ENCODE measurements around the gene KRT34.
"Not testable (repeated sequence)": the region's sequence is repeated elsewhere in the genome, so short reads cannot be mapped to it uniquely, and the experiment has no call there.

The KRT34 gene

DNA sequence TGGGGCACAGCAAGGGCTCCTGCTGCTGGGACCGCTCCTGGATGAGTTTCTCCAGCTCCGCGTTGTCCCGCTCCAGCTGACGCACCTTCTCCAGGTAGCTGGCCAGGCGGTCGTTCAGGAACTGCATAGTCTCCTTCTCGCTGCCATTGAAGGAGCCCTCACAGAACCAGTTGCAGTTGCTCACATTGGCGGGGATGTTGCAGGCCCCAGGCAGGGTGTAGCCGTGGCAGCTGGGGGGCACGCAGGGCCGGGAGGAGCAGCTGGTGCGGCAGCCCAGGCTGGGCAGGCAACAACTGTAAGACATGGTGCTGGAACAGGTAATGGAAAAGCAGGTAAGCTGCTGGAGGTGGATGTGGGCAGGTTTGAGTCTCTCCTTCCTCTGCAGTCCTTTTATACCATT lies at the start of gene KRT34:
Gene KRT34, minus strand, starts transcription at position 364 of the 400 bp plus-strand sequence. Its CDS starts 60 bp downstream, at position 304.
- not testable (repeated sequence) for DNase-seq (ENCODE audit: low read depth in 2 of 2)

DNA sequence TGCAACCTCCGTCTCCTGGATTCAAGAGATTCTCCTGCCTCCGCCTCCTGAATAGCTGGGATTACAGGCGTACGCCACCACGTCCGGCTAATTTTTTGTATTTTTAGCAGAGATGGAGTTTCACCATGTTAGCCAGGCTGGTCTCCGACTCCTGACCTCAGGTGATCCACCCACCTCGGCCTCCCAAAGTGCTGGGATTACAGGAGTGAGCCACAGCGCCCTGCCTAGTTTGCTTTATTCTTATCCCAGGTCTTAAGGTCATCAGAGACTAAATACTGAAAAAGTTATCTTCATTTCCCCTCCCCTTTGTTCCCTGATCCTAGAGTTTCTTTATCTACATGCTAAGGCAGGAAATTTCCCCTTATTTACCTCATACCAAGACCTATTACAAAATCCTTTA lies 48.3 kb upstream of the KRT34 start:
- not testable (repeated sequence) for DNase-seq (ENCODE audit: low read depth in 2 of 2)

DNA sequence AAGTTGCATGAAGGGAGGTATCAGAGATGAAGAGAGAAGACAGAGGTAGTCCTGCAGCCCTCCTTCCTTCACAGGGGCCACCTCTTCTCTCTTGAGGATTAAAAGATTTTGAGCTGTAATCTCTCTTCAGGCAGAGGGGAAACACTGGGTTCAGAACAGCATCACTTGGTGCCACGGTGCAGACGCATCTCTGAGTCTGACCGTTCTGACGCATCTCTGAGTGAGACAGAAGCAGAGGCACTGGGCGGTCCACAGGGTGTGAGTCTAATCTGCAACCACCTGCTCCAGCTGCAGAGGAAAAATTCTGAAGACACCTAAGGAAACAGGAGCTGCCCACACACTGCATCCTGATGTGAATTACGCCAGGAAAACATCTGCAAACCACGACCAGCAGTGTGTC lies 47.6 kb upstream of the KRT34 start:
- DNase-seq (ENCODE audit: low read depth in 2 of 2), result no peak

DNA sequence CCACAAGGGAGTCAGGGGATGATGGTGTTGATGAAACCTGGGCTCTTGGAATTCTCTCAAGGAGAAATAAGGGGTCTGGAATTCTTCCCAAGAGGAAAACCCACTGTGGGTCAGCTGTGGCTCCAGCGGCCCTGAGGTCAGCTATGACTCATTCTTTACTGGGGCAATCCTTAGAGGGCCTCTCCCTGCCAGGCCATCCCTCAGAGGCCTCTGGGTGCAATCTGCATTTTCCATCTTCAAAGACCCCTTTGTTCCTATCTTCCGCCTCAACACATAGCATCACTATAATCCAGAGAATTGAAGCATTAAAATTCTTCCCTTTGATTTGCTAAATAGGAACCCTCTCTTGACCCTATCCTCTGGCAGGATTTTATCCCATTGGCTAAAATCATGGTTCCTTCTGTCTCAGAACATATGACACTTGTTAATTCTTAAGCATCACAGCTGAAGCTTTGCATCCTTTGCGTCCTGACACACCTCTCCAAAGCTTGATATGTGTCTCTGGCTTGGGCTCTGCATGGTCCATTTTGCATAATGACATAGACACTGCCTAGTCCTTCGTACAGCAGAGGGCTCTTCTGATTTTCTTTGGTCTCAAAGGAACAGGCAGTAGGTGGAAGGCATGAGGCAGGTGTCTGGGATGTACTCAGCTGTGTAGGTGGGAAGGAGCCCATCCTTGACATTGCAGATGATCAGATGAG lies 46.6 kb upstream of the KRT34 start:
- no peak for DNase-seq (ENCODE audit: low read depth in 2 of 2)

DNA sequence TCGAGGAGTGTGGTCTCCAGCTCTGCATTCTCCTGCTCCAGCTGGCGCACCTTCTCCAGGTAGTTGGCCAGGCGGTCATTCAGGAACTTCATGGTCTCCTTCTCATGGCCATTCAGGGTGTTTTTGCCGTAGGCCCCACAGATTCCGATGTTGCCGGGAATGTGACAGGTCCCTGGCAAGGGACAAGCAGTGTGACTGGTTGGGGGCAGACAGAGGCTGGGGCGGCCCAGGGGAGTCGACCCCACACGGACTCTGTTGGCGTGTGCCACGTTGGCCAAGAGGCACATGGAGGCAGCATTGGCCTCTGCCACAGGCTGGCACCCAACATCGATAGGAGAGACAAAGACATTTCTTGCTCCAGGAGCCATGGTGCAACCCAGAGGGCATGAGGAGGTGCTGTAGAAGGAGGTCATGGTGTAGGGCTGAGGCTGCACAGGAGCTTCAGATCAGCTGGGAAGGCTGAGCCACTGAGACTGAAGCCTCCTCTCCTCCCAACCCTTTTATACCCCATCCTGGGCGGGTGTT lies 42.1 kb upstream of the KRT34 start, which contains the start of gene KRT37:
Gene KRT37, minus strand, starts transcription at position 475 of the 525 bp plus-strand sequence. Its CDS starts 62 bp downstream, at position 413.
- DNase-seq (ENCODE audit: low read depth in 2 of 2), result no peak

DNA sequence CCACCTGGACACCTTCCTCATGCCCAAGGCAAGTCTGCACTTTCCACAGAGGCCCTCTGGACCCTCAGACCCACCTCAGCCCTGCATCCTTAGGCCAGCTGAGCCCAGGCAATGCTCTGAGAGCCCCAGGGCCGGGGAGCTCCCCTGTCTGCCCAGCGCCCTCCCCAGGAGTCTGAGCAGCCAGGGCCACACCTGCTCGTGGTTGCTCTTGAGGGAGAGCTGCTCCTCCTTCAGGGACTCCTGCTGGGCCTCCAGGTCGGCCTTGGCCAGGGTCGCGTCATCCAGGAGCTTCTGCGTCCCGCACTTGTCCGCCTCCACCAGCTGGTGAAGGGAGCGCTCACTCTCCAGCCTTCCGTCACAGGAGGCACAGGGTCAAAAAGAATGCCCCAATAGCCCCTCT lies 40.5 kb upstream of the KRT34 start:
- DNase-seq (ENCODE audit: low read depth in 2 of 2), result not testable (repeated sequence)

DNA sequence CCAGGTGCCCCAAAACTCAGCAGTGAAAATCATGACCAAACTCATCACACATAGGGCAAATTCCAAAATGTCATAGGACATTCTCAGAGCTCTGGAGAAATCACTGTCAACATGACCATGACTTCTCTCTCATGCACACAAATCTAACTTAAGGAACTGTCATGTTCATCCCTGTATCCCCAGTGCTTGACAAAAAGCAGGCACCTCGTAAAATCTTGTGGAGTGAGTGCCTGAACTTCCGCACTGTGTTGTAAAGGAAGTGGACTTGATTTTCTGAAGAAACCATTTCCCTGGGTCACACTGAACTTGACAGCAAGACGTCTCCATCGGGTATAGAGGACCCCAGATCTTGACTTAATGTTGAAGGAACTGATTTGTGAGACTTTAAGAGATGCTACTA lies 39.5 kb upstream of the KRT34 start:
- no peak for DNase-seq (ENCODE audit: low read depth in 2 of 2)

DNA sequence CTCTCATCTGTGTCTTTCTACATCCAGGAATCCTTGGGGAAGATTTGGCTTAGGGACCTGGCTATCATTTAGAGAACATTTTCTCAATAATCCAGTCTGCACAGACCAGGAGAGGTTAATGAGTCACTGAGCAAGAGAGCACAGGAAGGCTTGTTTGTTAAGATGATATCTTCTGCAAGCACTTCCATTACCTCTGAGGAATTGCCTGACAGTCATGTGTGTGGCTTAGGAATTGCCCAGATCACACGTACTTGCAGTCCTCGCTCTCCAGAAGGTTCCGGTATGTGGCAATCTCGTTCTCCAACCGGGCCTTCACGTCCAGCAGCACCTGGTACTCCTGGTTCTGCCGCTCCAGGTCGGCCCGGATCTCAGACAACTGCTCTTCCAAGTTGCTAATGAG lies 39.0 kb upstream of the KRT34 start:
- DNase-seq (ENCODE audit: low read depth in 2 of 2), result no peak

DNA sequence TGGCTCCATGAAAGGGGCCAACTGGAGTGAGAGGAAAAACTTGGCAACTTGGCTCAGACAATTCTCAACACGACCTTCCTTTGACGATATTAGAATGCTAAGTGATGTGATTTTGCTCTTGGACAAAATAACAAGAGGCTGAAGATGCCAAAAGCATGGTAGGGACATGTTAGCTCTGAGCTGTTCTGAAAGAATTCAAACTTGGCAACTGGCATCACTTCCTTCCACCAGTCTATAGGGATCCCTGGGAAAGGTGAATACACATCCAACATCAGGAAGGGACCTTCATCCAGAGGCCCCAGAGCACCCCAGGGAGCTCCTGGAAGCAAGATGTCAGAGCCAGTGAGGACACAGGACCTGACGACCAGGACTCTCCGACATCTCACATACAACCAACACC lies 38.0 kb upstream of the KRT34 start:
- DNase-seq (ENCODE audit: low read depth in 2 of 2), result no peak

DNA sequence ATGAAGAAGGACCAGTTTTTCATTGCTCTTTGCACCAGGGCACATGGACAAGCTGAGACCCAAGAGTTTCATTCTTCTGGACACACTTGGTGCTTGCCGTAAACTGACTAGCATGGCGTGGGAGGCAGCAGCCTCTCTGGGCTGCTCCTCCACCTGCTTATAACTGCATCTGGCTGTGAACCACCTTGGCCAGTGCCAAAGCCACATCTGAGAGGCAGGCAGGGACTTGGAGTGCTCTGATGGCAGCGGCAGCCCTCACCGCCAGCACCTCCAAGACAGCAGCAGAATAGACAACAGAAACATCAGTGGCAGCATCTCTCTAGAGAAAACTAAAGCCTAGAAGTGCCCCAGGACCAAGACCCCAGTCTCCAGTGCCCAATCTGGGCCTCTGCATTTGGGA lies 37.6 kb upstream of the KRT34 start:
- no peak for DNase-seq (ENCODE audit: low read depth in 2 of 2)

DNA sequence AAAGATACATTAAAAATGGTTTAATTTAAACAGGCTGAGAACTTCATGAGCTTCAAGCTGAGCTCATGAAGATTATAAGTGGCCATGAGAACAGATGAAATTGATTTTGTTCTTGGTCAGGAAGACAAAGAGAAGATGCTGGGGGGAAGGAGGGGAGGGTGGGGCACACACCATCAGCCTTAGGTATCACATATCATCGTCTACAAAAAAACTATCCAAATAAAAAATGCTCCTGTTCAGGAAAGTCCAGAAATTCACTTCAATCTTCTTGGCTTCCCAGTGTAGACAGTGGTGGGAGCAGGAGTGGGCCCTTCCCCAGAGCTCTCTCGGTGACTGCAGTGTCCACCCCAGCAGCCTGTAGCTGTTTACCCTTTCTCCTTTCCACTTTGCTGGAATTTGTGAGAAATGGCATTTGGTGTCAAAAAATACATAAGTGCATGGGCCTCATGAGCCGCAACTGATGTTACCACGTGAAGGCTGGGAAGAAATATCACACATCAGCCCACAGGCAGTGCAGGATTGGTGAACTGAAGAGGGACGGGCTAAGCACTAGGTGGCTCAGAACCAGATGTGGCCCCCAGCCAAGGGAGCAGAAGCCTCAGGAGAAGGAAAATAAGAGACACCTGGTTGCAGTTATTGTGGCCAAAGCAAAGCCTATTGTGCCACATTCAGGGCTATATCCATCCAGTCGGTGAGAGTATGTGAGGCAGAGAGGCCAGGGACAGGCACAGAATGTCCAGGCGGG lies 36.2 kb upstream of the KRT34 start:
- DNase-seq (ENCODE audit: low read depth in 2 of 2), result no peak

DNA sequence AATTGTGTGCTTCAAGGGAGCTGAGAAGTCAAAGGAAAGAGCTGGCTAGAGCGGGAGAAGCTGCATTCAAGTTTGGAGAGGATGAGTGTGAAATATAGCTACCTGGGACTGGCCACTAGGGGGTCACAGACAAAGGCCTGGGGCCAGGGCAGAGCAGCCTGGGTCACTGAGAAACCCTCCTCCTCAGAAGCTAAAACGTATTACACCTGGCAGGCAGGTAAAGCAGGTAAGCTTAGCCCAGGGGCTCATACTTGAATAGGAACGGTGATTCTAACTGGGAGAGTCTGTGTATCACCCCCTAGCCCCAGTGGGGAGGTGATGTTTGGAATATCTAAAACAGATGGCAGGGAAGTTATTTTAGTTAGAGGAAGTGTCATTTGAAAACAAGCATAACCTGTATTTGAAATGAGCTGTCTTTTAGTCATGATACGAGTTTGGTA lies 35.5 kb upstream of the KRT34 start:
- no peak for DNase-seq (ENCODE audit: low read depth in 2 of 2)

DNA sequence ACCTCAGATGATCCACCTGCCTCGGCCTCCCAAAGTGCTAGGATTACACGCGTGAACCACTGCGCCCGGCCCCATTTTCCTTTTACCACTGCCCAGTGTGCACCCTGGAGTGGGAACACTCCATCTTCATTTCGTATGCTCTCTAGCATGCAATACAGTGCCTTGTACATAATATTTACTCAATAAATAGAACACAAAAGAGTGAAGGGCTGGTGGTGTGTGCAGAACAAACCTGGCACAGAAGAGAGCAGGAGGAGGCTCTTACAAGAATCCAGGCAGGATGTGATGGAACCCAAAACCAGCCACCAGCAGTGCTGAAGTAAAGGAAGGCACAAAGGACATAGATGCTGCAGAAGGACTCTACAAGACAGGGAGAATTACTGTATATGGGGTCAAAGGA lies 35.0 kb upstream of the KRT34 start:
- no peak for DNase-seq (ENCODE audit: low read depth in 2 of 2)

DNA sequence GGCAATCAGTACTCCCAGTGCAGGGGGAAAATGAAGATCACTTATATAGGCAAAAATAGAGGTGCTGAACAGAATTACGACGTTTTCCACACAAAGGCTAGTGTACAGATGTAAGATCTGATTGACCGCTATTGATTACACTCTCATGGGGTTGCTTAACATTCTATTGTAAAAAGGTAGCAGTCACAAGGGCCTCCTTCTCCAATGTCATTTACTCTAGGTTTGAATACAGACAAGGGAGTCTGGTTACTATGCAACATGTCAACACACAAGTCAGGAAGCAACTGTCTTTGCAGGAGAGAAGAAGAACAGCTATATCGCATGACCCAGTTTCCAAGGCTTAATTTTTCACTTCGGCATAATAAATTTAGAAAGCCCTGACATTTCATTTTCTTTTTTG lies 34.4 kb upstream of the KRT34 start:
- DNase-seq (ENCODE audit: low read depth in 2 of 2), result no peak

DNA sequence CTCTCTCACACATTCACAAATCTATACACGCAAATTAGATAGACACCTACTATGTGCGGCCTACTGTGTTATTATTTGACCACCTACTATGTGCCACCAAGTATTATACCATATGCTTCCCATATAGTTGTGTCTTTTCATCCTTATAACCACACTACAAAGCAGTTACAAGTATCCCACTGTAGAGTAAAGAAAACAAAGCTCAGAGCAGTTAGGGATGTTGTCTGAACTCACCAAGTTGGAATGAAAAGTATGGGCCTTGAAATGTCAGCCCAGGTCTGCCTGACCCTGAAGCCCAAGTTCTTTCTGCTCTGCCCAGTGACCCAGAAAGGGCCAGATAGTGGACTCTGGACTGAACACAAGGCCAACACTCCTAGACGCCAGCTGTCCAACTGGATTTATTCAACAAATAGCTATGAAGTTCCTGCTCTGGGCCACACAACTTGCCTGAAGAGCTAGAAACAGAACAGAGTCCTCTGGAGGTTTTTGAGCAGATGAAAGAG lies 33.8 kb upstream of the KRT34 start:
- DNase-seq (ENCODE audit: low read depth in 2 of 2), result no peak

DNA sequence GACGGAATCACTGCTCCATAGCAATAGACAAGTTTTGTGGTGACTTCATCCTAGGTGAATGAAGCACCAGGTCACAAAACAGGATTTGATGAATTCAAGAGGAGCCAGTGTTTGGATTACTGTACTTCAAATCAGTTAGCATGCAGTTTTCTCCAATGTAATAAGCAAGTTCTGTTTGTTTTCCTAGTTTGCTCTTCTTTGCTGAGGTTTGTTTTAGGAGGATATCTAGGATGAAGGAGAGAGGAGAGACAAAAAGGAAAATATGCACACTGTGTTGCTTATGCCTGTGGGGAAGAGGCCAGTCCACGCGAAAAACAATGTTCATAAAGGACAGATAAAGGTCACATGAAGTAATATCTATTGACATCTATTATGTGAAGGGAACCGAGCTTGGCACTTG lies 33.3 kb upstream of the KRT34 start:
- no peak for DNase-seq (ENCODE audit: low read depth in 2 of 2)

DNA sequence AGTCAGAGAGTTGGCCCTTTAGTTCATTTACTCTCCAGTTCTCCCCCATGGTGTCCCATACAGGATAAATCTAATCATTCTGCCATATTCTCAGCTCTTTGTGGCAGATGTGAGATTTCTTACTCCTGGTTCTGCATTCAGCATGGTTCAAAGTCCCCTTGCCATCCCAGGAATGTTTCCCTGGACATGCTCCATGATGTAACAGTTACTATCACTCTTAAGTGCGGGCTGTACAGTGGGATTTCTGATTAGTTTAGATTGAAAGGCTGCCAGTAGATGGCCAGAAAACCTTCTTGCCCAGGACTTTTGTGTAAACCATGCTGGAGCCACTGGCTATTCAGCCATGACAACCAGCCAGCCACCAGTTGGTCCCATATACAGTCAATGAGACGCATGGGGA lies 31.9 kb upstream of the KRT34 start:
- DNase-seq (ENCODE audit: low read depth in 2 of 2), result no peak

DNA sequence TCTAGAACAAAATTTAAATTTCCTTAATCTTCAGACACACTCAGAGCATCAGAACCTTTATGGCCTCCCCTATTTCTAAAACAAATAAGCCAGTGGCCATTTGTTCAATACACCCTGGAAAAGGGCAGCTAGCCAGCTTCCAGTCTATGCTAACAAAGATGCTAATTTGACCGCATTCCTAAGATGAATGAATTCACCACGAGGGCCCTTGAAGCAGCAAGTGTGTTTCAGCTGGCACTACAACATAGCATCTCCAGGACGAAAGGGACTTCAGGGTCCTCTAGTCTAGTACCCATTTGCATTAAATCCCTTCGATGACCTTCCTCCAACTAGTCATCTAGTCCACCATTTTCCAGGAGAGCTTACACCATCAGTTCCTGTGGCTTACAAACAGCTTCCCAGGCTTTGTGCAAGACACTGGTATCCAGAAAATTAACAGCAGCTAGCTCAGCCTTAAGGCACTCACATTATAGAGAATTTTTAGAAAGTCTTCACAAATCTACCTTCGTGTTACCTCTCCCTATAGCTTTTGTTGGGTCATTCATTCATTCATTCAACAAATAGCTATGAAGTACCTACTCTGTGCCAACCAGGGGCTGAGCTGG lies 31.3 kb upstream of the KRT34 start:
- DNase-seq (ENCODE audit: low read depth in 2 of 2), result no peak

DNA sequence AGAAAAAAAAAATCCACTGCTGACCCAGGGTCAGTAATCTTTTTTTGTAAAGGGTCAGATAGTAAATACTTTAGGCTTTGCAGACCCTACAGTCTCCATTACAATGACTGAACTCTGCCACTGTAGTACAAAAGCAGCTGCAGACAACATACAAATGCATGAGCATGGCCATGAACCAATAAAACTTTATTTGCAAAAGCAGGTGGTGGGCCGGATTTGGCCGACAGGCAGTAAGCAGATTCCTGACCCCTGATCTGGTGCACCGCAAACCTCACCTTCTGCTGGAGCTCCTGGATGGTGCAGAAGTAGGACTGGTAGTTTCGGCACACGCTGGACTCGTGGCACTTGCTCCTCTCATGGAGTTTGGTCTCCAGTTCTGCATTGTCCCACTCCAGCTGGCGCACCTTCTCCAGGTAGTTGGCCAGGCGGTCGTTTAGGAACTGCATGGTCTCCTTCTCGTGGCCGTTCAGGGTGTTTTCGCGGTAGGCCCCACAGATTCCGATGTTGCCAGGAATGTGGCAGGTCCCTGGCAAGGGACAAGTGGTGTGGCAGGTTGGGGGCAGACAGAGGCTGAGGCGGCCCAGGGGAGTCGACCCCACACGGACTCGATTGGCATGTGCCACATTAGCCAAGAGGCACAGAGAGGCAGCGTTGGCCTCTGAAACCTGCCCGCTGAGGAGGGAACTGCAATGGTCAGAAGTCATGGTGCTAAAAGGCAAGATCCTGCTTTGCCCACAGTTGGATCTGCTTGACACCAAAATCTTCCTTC lies 29.1 kb upstream of the KRT34 start:
- no peak for DNase-seq (ENCODE audit: low read depth in 2 of 2)

DNA sequence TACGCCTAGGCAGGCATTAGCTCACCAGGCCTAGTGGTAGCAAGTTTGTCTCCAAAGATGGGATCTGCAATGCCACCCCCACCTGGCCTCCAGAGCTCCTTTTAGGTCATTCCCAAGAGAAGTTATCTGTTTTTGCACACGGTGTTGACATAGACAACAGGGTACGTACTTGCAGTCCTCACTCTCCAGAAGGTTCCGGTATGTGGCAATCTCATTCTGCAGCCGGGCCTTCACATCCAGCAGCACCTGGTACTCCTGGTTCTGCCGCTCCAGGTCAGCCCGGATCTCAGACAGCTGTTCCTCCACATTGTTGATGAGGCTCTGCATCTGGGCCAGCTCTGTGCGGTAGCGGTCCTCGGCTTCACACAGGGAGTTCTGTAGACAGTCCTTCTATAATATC lies 25.1 kb upstream of the KRT34 start:
- DNase-seq (ENCODE audit: low read depth in 2 of 2), result no peak

DNA sequence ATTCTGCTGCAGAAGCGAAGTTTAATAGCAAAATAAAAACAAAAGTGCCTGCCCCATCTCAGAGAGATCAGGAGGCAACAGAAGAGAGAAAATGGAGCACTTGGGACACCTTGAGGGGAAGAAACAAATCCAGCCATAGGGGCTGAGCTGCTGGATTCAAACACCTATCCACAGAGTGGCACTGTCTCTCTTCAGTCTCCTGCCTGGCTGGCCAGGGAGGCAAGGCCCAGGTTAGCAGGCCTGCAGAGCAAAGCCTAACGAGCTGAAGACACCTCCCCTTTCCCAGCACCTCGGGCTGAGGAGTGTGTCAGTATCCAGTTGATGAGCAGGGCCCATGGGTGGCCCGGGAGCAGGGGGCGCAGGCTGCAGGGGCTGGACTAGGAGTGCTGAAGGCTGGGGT lies 24.1 kb upstream of the KRT34 start:
- no peak for DNase-seq (ENCODE audit: low read depth in 2 of 2)
